HEK293 (cell line): ENCODE results near the gene C1QC.

Experiments used
- CTCF ChIA-PET: fragments of 350-600 bp; formaldehyde crosslinking; extraction: SDS; loops from one replicate; lab custom pipeline; 2021; ENCODE audit warnings: antibody characterized with exemption; lab: Yijun Ruan, JAX
- POLR2A ChIA-PET: fragments of 300-600 bp; formaldehyde crosslinking; extraction: SDS; loops from one replicate; lab custom pipeline; 2020; ENCODE audit warnings: antibody characterized with exemption, inconsistent platforms; lab: Yijun Ruan, JAX
- H3K27ac ChIP-seq: fragments of 200-500 bp; sonication (Bioruptor generic); 2 replicates; pipeline ENCODE4 v1.5.1; 2014; ENCODE audit warnings: low read depth, low read length, control low read depth, inconsistent platforms; ENCODE audit errors: extremely low read depth
- H3K36me3 ChIP-seq, 2 experiments: fragments of 200-500 bp in 1 of 2; sonication (Bioruptor generic) in 1 of 2; 1 replicate in 1 of 2; 2 replicates in 1 of 2; pipeline ENCODE4 v1.5.1; 2014 to 2017; ENCODE audit warnings: inconsistent platforms in 2 of 2, low read length in 2 of 2; ENCODE audit not compliant: control insufficient read depth in 2 of 2, insufficient read depth in 1 of 2
- H3K4me1 ChIP-seq: fragments of 200-500 bp; sonication (Bioruptor generic); 2 replicates; pipeline ENCODE4 v1.5.1; 2014; ENCODE audit warnings: mild to moderate bottlenecking, low read length, inconsistent platforms; ENCODE audit not compliant: control insufficient read depth, insufficient read depth
- H3K4me3 ChIP-seq: 2 replicates; pipeline ENCODE4 v1.5.1; 2011; ENCODE audit warnings: low read depth, mild to moderate bottlenecking, control low read depth, low read length, moderate library complexity
- H3K9me3 ChIP-seq: fragments of 200-500 bp; sonication (Bioruptor generic); 2 replicates; pipeline ENCODE4 v1.5.1; 2014; ENCODE audit warnings: low read depth, low read length, inconsistent platforms; ENCODE audit not compliant: control insufficient read depth, insufficient read depth
- GLI2 ChIP-seq: fragments of 450-650 bp; formaldehyde crosslinking; IDR thresholded peaks from 2 replicates; pipeline ENCODE4; 2017; ENCODE audit warnings: missing biosample characterization, missing genetic modification characterization, low read depth, borderline replicate concordance
- TCF7L2 ChIP-seq: IDR thresholded peaks from 2 replicates; pipeline ENCODE4 v1.6.1; 2011; ENCODE audit warnings: low read depth, mild to moderate bottlenecking, inconsistent platforms, low read length, moderate library complexity, borderline replicate concordance
- WT1 ChIP-seq: fragments of 450-650 bp; formaldehyde crosslinking; IDR thresholded peaks from 2 replicates; pipeline ENCODE4 v1.5.1; 2016; ENCODE audit warnings: missing biosample characterization, missing genetic modification characterization
- ZBTB17 ChIP-seq: fragments of 450-650 bp; formaldehyde crosslinking; IDR thresholded peaks from 2 replicates; pipeline ENCODE4 v1.5.1; 2016; ENCODE audit warnings: missing biosample characterization, missing genetic modification characterization
- ZBTB21 ChIP-seq: fragments of 450-650 bp; formaldehyde crosslinking; IDR thresholded peaks from 2 replicates; pipeline ENCODE4 v1.5.1; 2017; ENCODE audit warnings: missing biosample characterization, missing genetic modification characterization
- ZEB2 ChIP-seq: fragments of 450-650 bp; formaldehyde crosslinking; IDR thresholded peaks from 2 replicates; pipeline ENCODE4 v1.5.1; 2016; ENCODE audit warnings: missing biosample characterization, missing genetic modification characterization
- ZNF266 ChIP-seq: fragments of 450-650 bp; formaldehyde crosslinking; IDR thresholded peaks from 2 replicates; pipeline ENCODE4 v1.5.1; 2016; ENCODE audit warnings: missing biosample characterization, missing genetic modification characterization, low read depth
- ZNF311 ChIP-seq: fragments of 450-650 bp; formaldehyde crosslinking; IDR thresholded peaks from 2 replicates; pipeline ENCODE4 v1.5.1; 2017; ENCODE audit warnings: missing biosample characterization, missing genetic modification characterization, borderline replicate concordance
- ZNF341 ChIP-seq: fragments of 450-650 bp; formaldehyde crosslinking; IDR thresholded peaks from 2 replicates; pipeline ENCODE4; 2016; ENCODE audit warnings: low read depth, missing biosample characterization, missing genetic modification characterization
- ZNF37A ChIP-seq: fragments of 450-650 bp; IDR thresholded peaks from 2 replicates; pipeline ENCODE4 v1.5.1; 2018; ENCODE audit warnings: missing biosample characterization, missing genetic modification characterization
- ZNF394 ChIP-seq: fragments of 450-650 bp; formaldehyde crosslinking; IDR thresholded peaks from 2 replicates; pipeline ENCODE4 v1.5.1; 2016; ENCODE audit warnings: missing biosample characterization, missing genetic modification characterization, mild to moderate bottlenecking, moderate library complexity, borderline replicate concordance
- ZNF426 ChIP-seq: fragments of 450-650 bp; formaldehyde crosslinking; IDR thresholded peaks from 2 replicates; pipeline ENCODE4 v1.5.1; 2017; ENCODE audit warnings: missing biosample characterization, missing genetic modification characterization, mild to moderate bottlenecking, inconsistent platforms, moderate library complexity
- ZNF501 ChIP-seq: fragments of 450-650 bp; formaldehyde crosslinking; IDR thresholded peaks from 2 replicates; pipeline ENCODE4 v1.5.1; 2016; ENCODE audit warnings: missing biosample characterization, missing genetic modification characterization
- ZNF544 ChIP-seq: fragments of 450-650 bp; formaldehyde crosslinking; IDR thresholded peaks from 2 replicates; pipeline ENCODE4 v1.5.0; 2017; ENCODE audit warnings: missing biosample characterization, missing genetic modification characterization
- ZNF560 ChIP-seq: fragments of 450-650 bp; formaldehyde crosslinking; IDR thresholded peaks from 2 replicates; pipeline ENCODE4 v1.5.1; 2017; ENCODE audit warnings: missing biosample characterization, missing genetic modification characterization, borderline replicate concordance
- ZNF585B ChIP-seq: fragments of 450-650 bp; formaldehyde crosslinking; IDR thresholded peaks from 2 replicates; pipeline ENCODE4 v1.5.1; 2016; ENCODE audit warnings: missing biosample characterization, missing genetic modification characterization
- ZNF629 ChIP-seq: fragments of 450-650 bp; formaldehyde crosslinking; IDR thresholded peaks from 2 replicates; pipeline ENCODE4 v1.5.1; 2017; ENCODE audit warnings: missing biosample characterization, missing genetic modification characterization
- ZNF645 ChIP-seq: fragments of 450-650 bp; formaldehyde crosslinking; IDR thresholded peaks from 2 replicates; pipeline ENCODE4; 2016; ENCODE audit warnings: missing biosample characterization, missing genetic modification characterization
- ZNF677 ChIP-seq: fragments of 450-650 bp; IDR thresholded peaks from 2 replicates; pipeline ENCODE4 v1.5.0; 2018; ENCODE audit warnings: missing biosample characterization, mild to moderate bottlenecking, missing genetic modification characterization, moderate library complexity
- ZNF768 ChIP-seq: fragments of 450-650 bp; formaldehyde crosslinking; IDR thresholded peaks from 2 replicates; pipeline ENCODE4 v1.5.1; 2018; ENCODE audit warnings: missing biosample characterization, mild to moderate bottlenecking, missing genetic modification characterization
- ZNF777 ChIP-seq: fragments of 450-650 bp; formaldehyde crosslinking; IDR thresholded peaks from 2 replicates; pipeline ENCODE4 v1.5.1; 2017; ENCODE audit warnings: missing biosample characterization, missing genetic modification characterization, borderline replicate concordance
- ZNF830 ChIP-seq: fragments of 450-650 bp; IDR thresholded peaks from 2 replicates; pipeline ENCODE4 v1.5.0; 2018; ENCODE audit warnings: missing biosample characterization, missing genetic modification characterization, low read depth, mild to moderate bottlenecking, moderate library complexity
- TF ChIP-seq, protein P1 (sequence below): fragments of 450-650 bp; formaldehyde crosslinking; IDR thresholded peaks from 2 replicates; pipeline ENCODE4 v1.5.1; 2016; ENCODE audit warnings: missing biosample characterization, missing genetic modification characterization, borderline replicate concordance
- TF ChIP-seq, protein P2 (sequence below): fragments of 450-650 bp; formaldehyde crosslinking; IDR thresholded peaks from 2 replicates; pipeline ENCODE4 v1.5.1; 2016; ENCODE audit warnings: missing biosample characterization, missing genetic modification characterization
- TF ChIP-seq, protein P3 (sequence below): fragments of 450-650 bp; formaldehyde crosslinking; IDR thresholded peaks from 2 replicates; pipeline ENCODE4 v1.5.1; 2016; ENCODE audit warnings: missing biosample characterization, missing genetic modification characterization, low read depth

C1QC gene

GRCh38 chr1:22628698-22629444, 14.6 kb upstream of the C1QC start:
- Histone ChIP-seq H3K4me1 (no peaks in the 10 kb centered on the region), H3K36me3 (no peaks in the 10 kb centered on the region), H3K27ac (no peak overlapping the region), H3K9me3 (no peaks in the 10 kb centered on the region), H3K4me3 (no peak overlapping the region)
- TF ChIP-seq ZNF777, result no peak
- TF ChIP-seq ZNF830 (tag by site-specific recombination), result no peak
- TF ChIP-seq ZNF677 (tag by site-specific recombination), result no peak
- TF ChIP-seq ZNF768, result peak; percentile 62
- TF ChIP-seq ZNF560 (tag by site-specific recombination), result no peak
- TF ChIP-seq ZNF311, result no peak
- TF ChIP-seq, protein P1, sequence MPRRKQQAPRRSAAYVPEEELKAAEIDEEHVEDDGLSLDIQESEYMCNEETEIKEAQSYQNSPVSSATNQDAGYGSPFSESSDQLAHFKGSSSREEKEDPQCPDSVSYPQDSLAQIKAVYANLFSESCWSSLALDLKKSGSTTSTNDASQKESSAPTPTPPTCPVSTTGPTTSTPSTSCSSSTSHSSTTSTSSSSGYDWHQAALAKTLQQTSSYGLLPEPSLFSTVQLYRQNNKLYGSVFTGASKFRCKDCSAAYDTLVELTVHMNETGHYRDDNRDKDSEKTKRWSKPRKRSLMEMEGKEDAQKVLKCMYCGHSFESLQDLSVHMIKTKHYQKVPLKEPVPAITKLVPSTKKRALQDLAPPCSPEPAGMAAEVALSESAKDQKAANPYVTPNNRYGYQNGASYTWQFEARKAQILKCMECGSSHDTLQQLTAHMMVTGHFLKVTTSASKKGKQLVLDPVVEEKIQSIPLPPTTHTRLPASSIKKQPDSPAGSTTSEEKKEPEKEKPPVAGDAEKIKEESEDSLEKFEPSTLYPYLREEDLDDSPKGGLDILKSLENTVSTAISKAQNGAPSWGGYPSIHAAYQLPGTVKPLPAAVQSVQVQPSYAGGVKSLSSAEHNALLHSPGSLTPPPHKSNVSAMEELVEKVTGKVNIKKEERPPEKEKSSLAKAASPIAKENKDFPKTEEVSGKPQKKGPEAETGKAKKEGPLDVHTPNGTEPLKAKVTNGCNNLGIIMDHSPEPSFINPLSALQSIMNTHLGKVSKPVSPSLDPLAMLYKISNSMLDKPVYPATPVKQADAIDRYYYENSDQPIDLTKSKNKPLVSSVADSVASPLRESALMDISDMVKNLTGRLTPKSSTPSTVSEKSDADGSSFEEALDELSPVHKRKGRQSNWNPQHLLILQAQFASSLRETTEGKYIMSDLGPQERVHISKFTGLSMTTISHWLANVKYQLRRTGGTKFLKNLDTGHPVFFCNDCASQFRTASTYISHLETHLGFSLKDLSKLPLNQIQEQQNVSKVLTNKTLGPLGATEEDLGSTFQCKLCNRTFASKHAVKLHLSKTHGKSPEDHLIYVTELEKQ (tag by site-specific recombination), result no peak
- CTCF ChIA-PET, result interaction anchor here (1.0 kb wide), 1 partner anchor 207 kb away, joined by 3 read pairs; no protein-coding TSS in a partner anchor
- POLR2A ChIA-PET, result no interaction called here

GRCh38 chr1:22629886-22630285, 13.5 kb upstream of the C1QC start:
- H3K4me3 ChIP-seq, result no peak overlapping the region
- POLR2A ChIA-PET, result no interaction called here
- TF ChIP-seq, protein P2, sequence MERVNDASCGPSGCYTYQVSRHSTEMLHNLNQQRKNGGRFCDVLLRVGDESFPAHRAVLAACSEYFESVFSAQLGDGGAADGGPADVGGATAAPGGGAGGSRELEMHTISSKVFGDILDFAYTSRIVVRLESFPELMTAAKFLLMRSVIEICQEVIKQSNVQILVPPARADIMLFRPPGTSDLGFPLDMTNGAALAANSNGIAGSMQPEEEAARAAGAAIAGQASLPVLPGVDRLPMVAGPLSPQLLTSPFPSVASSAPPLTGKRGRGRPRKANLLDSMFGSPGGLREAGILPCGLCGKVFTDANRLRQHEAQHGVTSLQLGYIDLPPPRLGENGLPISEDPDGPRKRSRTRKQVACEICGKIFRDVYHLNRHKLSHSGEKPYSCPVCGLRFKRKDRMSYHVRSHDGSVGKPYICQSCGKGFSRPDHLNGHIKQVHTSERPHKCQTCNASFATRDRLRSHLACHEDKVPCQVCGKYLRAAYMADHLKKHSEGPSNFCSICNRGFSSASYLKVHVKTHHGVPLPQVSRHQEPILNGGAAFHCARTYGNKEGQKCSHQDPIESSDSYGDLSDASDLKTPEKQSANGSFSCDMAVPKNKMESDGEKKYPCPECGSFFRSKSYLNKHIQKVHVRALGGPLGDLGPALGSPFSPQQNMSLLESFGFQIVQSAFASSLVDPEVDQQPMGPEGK (tag by site-specific recombination), result no peak
- no peak for TF ChIP-seq ZBTB17
- no peak for TF ChIP-seq WT1 (tag by site-specific recombination)
- no peak for TF ChIP-seq TCF7L2
- TF ChIP-seq, protein P3, sequence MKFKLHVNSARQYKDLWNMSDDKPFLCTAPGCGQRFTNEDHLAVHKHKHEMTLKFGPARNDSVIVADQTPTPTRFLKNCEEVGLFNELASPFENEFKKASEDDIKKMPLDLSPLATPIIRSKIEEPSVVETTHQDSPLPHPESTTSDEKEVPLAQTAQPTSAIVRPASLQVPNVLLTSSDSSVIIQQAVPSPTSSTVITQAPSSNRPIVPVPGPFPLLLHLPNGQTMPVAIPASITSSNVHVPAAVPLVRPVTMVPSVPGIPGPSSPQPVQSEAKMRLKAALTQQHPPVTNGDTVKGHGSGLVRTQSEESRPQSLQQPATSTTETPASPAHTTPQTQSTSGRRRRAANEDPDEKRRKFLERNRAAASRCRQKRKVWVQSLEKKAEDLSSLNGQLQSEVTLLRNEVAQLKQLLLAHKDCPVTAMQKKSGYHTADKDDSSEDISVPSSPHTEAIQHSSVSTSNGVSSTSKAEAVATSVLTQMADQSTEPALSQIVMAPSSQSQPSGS (tag by site-specific recombination), result no peak
- TF ChIP-seq ZNF341 (tag by site-specific recombination), result no peak
- TF ChIP-seq ZNF629, result no peak
- no peak for TF ChIP-seq ZBTB21 (tag by site-specific recombination)
- TF ChIP-seq ZNF544, result no peak
- no peak for TF ChIP-seq ZNF645
- no peak for TF ChIP-seq ZNF426
- TF ChIP-seq ZNF585B (tag by site-specific recombination), result no peak
- no peak for TF ChIP-seq GLI2 (tag by site-specific recombination)
- no peak for TF ChIP-seq ZNF394 (tag by site-specific recombination)
- TF ChIP-seq ZEB2 (tag by site-specific recombination), result no peak
- TF ChIP-seq ZNF501 (tag by site-specific recombination), result no peak
- TF ChIP-seq ZNF266 (tag by site-specific recombination), result no peak
- TF ChIP-seq ZNF37A, result no peak
- TF ChIP-seq, all 188 proteins: peak for 0
- no peaks in the 10 kb centered on the region for H3K9me3 ChIP-seq
- no peaks in the 10 kb centered on the region for H3K36me3 ChIP-seq
- CTCF ChIA-PET, result no interaction called here
- no peaks in the 10 kb centered on the region for H3K4me1 ChIP-seq
- H3K27ac ChIP-seq, result no peak overlapping the region
